Ectodermal cell (in vitro differentiated cells): ENCODE results near the gene ANO7.

Experiments used
- H3K27ac ChIP-seq: 2 replicates; pipeline ENCODE4 v1.7.0; 2013; ENCODE audit warnings: mild to moderate bottlenecking, low read depth, low read length; ENCODE audit not compliant: insufficient read depth, poor library complexity, severe bottlenecking
- H3K27me3 ChIP-seq: 2 replicates; pipeline ENCODE4 v1.7.0; 2013; ENCODE audit warnings: mild to moderate bottlenecking, low read length; ENCODE audit not compliant: insufficient read depth, control insufficient read depth, poor library complexity, severe bottlenecking
- H3K36me3 ChIP-seq: one replicate; pipeline ENCODE4 v1.7.0; 2013; ENCODE audit warnings: low read length; ENCODE audit not compliant: control insufficient read depth, insufficient read depth
- H3K4me1 ChIP-seq: one replicate; pipeline ENCODE4 v1.7.0; 2013; ENCODE audit warnings: low read length; ENCODE audit not compliant: control insufficient read depth, insufficient read depth
- H3K4me3 ChIP-seq: 2 replicates; pipeline ENCODE4 v1.7.0; 2013; ENCODE audit warnings: low read depth, low read length, control low read depth; ENCODE audit not compliant: insufficient read depth
- H3K9me3 ChIP-seq: 2 replicates; pipeline ENCODE4 v1.7.0; 2013; ENCODE audit warnings: mild to moderate bottlenecking, low read length, moderate library complexity; ENCODE audit not compliant: control insufficient read depth
- WGBS, 2 experiments: methylation state at CpG; one replicate each; pipeline ENCODE4 v1.1.7; 2013; ENCODE audit warnings: missing lambda C conversion rate in 2 of 2; 5-methylcytosine and 5-hydroxymethylcytosine counted together

The ANO7 gene

DNA sequence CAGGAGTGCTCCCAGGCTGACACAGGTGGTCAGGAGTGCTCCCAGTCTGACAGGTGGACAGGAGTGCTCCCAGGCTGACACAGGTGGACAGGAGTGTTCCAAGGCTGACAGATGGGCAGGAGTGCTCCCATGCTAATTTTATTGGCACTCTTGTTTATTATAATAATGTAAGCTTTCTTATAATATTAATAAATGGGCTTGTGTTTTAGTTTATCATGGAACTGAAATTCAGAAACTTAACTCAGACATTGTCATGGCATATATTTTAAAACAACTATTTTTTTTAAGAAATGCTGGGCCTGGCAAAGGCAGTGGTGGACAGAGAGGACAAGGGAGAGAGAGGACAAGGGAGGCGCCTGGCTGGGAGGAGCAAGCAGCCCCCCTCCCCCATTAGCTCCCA, 18.7 kb downstream of the ANO7 start:
- H3K27ac ChIP-seq: no peak overlapping the region
- no peaks in the 10 kb centered on the region for H3K27me3 ChIP-seq
- no peaks in the 10 kb centered on the region for H3K4me1 ChIP-seq
- no peaks in the 10 kb centered on the region for H3K9me3 ChIP-seq
- 83 to 100% methylated on average over 1 of the region's 1 CpG for WGBS, 2 experiments
- no peak overlapping the region for H3K4me3 ChIP-seq
- no peaks in the 10 kb centered on the region for H3K36me3 ChIP-seq

DNA sequence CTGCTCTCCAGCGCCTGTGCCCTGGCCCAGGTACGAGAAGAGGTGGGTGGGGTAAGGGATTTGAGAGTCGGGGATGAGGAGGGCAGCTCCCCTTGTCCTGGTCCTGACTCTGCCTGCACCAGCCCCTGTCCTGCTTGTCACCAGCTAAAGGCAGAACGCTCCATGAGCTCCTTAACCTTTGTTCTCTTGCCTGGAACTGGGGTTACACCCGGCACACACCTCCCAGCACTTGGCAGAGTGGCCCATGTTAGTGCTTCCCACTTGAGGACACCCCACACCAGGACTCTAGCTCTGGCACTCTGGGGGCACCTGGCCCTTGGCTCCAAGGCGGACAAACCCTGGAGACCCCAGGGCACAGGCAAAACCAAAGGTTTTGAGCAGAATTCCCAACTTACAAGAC, 19.2 kb downstream of the ANO7 start:
- Histone ChIP-seq H3K27ac (no peak overlapping the region), H3K9me3 (no peaks in the 10 kb centered on the region), H3K36me3 (no peaks in the 10 kb centered on the region), H3K4me3 (no peak overlapping the region), H3K27me3 (no peaks in the 10 kb centered on the region), H3K4me1 (no peaks in the 10 kb centered on the region)
- 78 to 90% methylated on average over 6 of the region's 6 CpGs for WGBS, 2 experiments

DNA sequence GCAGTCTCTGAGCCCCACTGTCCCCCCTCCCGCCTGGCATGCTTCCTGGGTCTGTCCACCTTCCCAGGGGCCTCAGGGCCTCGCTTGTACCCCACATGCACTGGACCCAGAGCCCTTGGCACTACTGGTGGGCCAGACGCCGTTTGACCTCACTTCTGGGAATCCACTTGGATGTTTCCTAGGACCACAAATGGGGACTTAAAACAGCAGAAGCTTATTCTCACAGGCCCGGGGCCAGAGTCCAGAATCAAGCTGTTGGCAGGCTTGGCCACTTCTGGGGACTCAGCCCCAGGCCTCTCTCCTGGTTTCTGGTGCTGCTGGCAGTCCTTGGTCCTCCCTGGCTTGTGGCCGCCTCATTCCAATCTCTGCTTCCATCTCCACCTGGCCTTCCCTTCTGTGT, 19.6 kb downstream of the ANO7 start:
- Histone ChIP-seq H3K36me3 (no peaks in the 10 kb centered on the region), H3K4me1 (no peaks in the 10 kb centered on the region), H3K27me3 (no peaks in the 10 kb centered on the region), H3K4me3 (no peak overlapping the region), H3K27ac (no peak overlapping the region), H3K9me3 (no peaks in the 10 kb centered on the region)
- 93 to 94% methylated on average over 6 of the region's 6 CpGs for WGBS, 2 experiments

DNA sequence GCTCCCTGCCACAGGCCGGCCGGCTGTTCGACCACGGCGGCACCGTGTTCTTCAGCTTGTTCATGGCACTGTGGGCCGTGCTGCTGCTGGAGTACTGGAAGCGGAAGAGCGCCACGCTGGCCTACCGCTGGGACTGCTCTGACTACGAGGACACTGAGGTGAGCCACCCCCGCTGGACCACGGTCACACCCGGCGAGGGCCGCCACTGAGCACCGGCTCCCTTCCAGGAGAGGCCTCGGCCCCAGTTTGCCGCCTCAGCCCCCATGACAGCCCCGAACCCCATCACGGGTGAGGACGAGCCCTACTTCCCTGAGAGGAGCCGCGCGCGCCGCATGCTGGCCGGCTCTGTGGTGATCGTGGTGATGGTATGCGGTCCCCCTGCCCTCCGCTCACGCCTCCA, 20.8 kb downstream of the ANO7 start:
- no peak overlapping the region for H3K27ac ChIP-seq
- H3K4me3 ChIP-seq: no peak overlapping the region
- H3K36me3 ChIP-seq: no peaks in the 10 kb centered on the region
- no peaks in the 10 kb centered on the region for H3K9me3 ChIP-seq
- no peaks in the 10 kb centered on the region for H3K27me3 ChIP-seq
- H3K4me1 ChIP-seq: no peaks in the 10 kb centered on the region
- 87 to 88% methylated on average over 33 of the region's 33 CpGs for WGBS, 2 experiments

DNA sequence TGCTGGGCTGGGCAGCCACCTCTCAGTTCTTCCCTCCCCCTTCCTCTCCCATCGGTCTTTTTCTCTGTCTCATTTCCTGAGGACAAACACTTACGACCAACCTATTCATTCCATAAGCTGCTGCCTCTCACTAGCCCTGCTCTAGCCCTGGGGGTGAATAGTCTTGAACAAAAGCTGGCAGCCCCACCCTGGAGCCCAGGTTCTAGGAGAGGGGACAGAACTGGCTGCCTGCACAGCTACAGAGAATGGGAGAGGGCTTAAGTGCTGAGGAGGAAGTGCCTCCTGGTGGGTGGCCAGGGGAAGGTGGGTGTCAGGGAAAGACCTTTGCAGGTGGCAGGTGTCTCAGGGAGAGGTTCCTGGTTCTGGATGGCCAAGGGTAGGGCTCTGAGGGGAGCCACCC, 22.8 kb downstream of the ANO7 start:
- Histone ChIP-seq H3K9me3 (no peaks in the 10 kb centered on the region), H3K27ac (no peak overlapping the region), H3K4me3 (no peak overlapping the region), H3K4me1 (peaks cover 7% of the 10 kb centered on the region), H3K36me3 (no peaks in the 10 kb centered on the region), H3K27me3 (no peaks in the 10 kb centered on the region)
- 15 to 46% methylated on average over 2 of the region's 2 CpGs for WGBS, 2 experiments

DNA sequence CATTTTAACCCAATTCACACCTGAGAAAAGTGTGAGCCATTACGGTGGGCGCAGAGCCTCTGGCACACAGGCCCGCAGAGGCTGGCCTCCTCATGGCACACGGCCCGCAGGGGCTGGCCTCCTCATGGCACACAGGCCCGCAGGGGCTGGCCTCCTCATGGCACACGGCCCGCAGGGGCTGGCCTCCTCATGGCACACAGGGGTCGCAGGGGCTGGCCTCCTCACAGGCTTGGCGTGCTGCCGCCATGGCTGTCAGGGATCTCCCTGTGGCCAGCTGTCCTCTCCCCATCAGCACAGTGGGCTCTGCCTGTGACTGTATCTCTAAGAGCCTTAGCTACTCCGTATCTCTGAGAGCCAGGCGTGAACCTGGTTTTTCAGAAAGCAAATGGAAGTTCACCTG, 24.6 kb downstream of the ANO7 start:
- Histone ChIP-seq H3K4me3 (no peak overlapping the region), H3K9me3 (no peaks in the 10 kb centered on the region), H3K36me3 (no peaks in the 10 kb centered on the region), H3K27me3 (no peaks in the 10 kb centered on the region), H3K27ac (no peak overlapping the region), H3K4me1 (peaks cover 14% of the 10 kb centered on the region)
- 92 to 94% methylated on average over 13 of the region's 13 CpGs for WGBS, 2 experiments

DNA sequence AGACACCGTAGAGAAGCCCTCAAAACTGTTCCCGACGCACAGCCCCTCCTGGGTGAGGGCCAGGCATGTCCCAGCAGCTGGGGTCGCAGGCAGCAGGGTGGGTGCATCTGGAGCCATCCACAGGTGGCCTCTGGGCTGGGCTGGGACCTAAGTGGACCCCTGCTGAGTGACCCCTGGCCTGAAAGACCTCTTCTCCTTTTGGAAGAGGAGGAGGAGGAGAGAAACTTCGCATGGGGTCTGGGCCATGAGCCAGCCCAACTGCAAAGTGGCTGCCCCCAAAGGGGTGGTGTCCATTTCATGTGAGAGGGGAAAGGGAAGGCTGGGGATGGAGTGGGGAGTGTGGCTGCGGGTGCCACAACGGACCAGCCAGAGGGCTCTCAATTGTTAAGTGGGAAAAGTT, 25.1 kb downstream of the ANO7 start:
- no peak overlapping the region for H3K27ac ChIP-seq
- 88% methylated on average over 7 of the region's 7 CpGs for WGBS, 2 experiments
- no peaks in the 10 kb centered on the region for H3K36me3 ChIP-seq
- peaks cover 1% of the 10 kb centered on the region for H3K27me3 ChIP-seq
- no peak overlapping the region for H3K4me3 ChIP-seq
- peaks cover 14% of the 10 kb centered on the region for H3K4me1 ChIP-seq
- no peaks in the 10 kb centered on the region for H3K9me3 ChIP-seq

DNA sequence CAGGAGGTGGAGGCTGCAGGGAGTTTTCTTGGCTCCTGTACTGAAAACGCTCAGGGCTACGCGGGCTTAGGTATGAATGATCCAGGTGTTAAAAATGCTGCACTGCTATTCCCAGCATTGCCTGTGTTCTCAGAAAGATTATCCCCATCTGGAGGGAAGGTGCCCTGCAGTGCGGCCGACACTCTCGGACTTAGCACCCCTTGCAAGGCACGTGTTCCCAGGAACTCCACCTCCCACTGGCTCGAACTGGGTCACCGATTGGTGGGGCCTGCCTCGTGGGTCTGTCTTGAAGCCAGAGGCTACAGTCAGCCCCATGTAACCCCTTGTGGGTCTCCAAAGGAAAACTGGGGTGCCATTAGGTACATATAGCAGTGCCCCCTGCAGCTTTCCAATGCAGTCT, 25.7 kb downstream of the ANO7 start:
- Histone ChIP-seq H3K27ac (no peak overlapping the region), H3K4me3 (no peak overlapping the region), H3K36me3 (no peaks in the 10 kb centered on the region), H3K4me1 (peaks cover 14% of the 10 kb centered on the region), H3K9me3 (no peaks in the 10 kb centered on the region), H3K27me3 (peaks cover 3% of the 10 kb centered on the region)
- 84 to 87% methylated on average over 10 of the region's 10 CpGs for WGBS, 2 experiments

DNA sequence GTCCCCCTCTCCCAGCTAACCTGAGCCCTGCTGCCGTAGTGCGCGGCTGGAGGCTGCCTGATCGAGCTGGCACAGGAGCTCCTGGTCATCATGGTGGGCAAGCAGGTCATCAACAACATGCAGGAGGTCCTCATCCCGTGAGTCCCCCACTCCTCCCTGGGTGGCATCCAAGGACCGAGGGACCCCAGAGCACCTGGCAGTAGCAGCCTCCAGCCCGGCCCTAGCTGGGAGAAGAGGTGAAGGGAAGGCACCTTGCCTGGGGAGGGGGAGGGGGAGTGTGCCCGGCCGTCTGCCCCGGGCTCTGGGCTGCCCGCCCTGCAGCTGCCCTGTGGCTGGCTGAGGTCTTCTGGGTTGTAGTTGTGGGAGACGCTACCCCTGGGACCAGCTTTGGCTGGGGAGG, 26.3 kb downstream of the ANO7 start:
- H3K4me1 ChIP-seq: peaks cover 14% of the 10 kb centered on the region
- no peaks in the 10 kb centered on the region for H3K36me3 ChIP-seq
- peaks cover 3% of the 10 kb centered on the region for H3K27me3 ChIP-seq
- peaks cover under 1% of the 10 kb centered on the region for H3K9me3 ChIP-seq
- H3K27ac ChIP-seq: no peak overlapping the region
- WGBS, 2 experiments: 95 to 96% methylated on average over 12 of the region's 12 CpGs
- H3K4me3 ChIP-seq: no peak overlapping the region

DNA sequence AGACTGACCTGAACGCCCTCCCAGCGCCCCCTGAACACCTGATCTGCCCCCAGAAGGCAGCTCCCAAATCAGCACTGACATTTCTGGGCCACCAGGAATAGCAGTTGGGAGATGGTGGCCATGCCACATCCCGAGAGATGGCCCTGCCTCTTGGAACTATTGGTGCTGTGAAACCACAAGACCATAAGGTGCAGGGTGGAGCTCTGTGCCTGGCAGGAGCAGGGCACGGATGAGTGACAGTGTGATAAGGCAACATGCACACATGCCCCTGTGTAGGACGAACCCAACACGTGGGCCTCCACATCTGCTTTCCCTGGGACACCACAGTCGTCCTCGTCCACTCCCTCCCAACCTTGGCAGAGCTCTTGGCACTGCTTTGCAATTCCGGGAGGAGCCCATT, 26.9 kb downstream of the ANO7 start:
- Histone ChIP-seq H3K36me3 (no peaks in the 10 kb centered on the region), H3K9me3 (peaks cover 2% of the 10 kb centered on the region), H3K27ac (no peak overlapping the region), H3K27me3 (peaks cover 3% of the 10 kb centered on the region), H3K4me3 (no peak overlapping the region), H3K4me1 (peaks cover 14% of the 10 kb centered on the region)
- 90 to 92% methylated on average over 9 of the region's 9 CpGs for WGBS, 2 experiments

DNA sequence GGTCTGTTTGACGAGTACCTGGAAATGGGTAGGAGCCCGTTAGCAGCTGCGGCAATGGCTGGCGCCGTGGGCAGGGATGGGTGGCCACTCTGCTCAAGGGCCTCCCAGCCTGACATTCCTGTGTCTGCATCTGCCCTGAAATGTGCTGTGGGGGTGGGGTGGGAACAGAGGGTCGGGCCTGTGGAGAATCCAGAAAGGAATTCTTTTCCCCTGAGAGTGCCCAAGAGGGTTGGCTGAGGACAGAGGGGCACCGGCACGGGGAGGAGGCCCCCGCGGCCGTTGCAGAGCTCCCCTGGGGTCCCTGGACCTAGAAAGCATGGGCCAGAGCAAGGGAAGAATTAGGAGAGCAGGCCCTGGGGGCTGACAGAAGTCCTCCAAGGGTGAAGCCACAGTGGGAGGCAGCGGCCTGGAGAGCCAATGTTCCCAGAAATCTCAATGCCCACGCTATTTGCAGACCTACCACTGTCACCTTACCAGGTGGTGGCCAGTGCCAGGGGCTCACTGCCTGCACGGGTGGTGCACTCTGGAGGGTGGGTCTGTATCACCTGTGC, 27.8 kb downstream of the ANO7 start:
- Histone ChIP-seq H3K27me3 (peaks cover 3% of the 10 kb centered on the region), H3K36me3 (no peaks in the 10 kb centered on the region), H3K9me3 (peaks cover 2% of the 10 kb centered on the region), H3K27ac (no peak overlapping the region), H3K4me3 (no peak overlapping the region), H3K4me1 (peaks cover 14% of the 10 kb centered on the region)
- WGBS, 2 experiments: 59% methylated on average over 14 of the region's 14 CpGs
